Choroid plexus epithelial cell (primary cell): ENCODE data around the gene DEFB113.

ENCODE experiments used
- DNase-seq: peaks from one replicate; pipeline ENCODE4 v3.0.0-alpha.2; 2010; ENCODE audit warnings: low read depth
- H3K4me3 ChIP-seq: 2 replicates; pipeline ENCODE4 v1.5.1; 2011; ENCODE audit warnings: low read depth, mild to moderate bottlenecking, control low read depth, low read length, moderate library complexity
- CTCF ChIP-seq: conservative IDR thresholded peaks from 2 replicates; pipeline ENCODE4 v1.5.1; 2011; ENCODE audit warnings: low read depth, mild to moderate bottlenecking, control low read depth, inconsistent platforms, low read length, moderate library complexity

Gene DEFB113

GRCh38 chr6:49982046-49982445 lies 12.6 kb upstream of the DEFB113 start:
- DNase-seq, result no peak
- H3K4me3 ChIP-seq, result no peak overlapping the region
- TF ChIP-seq CTCF, result no peak

- no peak overlapping the region for H3K4me3 ChIP-seq
- no peak for TF ChIP-seq CTCF
- no peak for DNase-seq
These were observed 11.5 kb upstream of the DEFB113 start for GRCh38 chr6:49980898-49981297.

DNA sequence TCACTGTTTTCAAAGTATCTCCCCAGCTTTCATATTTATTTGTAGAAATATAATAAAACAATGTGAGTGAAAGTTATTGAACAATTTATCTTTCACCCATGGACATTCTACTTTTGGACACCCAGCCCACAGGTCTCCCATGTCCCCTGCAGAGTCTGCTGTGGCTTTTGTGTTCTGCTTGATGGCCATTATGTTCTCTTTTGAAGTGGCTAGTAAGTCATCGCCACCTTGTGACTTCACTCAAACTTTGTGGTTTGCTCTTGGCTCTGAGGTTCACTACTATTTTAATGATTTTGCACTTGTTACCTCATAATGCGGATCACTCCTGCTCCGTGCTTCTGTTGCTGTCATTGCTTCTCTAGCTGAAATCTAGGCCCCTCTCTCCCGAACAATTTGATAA lies 10.2 kb upstream of the DEFB113 start:
- no peak overlapping the region for H3K4me3 ChIP-seq
- no peak for TF ChIP-seq CTCF
- DNase-seq, result no peak

DNA sequence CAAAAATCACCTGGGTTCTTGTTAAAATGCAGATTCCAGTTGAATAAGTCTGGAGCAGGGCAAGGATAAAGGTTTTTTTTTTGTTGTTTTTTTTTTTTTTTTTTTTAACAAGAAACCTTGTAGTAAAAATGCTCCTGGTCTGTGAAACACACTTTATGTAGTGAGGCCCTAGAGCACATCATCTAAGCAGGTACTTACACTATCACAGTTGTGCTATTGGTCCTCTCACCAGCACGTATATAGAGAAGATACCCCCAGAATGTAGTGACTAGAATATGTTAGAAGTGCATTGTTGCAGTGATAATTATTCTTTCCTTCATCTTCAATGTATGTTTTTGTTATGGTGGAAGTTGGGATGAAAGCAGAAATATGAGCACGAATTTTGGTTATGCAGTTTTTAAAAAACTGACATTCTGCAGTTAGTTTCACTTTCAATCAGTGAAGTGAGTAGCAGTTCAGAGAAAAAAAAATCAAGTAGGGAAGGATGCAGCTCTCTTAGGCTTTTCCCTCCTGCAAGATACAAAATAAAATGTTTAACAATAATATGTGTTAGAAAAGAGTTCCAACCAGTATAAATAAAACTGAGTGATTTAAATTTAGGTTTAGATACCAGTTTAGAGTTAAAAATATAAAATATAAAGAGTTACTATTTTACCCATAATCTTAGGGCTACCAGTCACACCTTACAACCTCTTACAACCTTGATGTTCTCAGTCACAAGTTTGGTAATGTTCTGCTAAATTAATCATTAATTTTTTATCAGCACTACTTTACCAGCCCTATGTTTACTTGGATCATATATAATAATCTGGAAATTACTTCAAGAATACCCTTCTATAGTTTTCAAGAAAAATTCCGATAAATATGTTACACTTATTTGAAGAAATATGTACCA lies 9.2 kb upstream of the DEFB113 start:
- no peak for DNase-seq
- TF ChIP-seq CTCF, result no peak
- H3K4me3 ChIP-seq, result no peak overlapping the region

DNA sequence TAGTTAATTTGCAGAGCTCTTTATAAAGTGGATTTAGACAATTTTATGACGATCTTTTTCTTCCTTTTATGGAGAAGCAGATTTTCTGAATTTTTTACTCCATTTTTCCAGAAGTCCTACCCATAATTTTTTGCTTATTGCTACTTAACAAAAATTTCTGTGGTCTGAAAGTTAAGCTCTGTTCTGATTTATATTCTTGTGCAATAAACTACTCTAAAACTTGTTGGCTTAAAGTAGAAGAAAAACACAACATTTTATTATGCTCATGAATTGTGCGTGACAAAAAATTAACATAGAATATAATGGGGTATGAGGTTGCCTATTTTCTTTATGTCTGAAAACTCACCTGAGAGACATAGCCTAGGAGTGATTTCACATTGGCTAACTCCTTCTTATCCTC lies 2.6 kb downstream of the DEFB113 start:
- no peak for TF ChIP-seq CTCF
- no peak overlapping the region for H3K4me3 ChIP-seq
- no peak for DNase-seq

GRCh38 chr6:49966334-49966733 lies 3.1 kb downstream of the DEFB113 start:
- no peak for DNase-seq
- no peak overlapping the region for H3K4me3 ChIP-seq
- no peak for TF ChIP-seq CTCF

GRCh38 chr6:49964064-49964463 lies 5.4 kb downstream of the DEFB113 start, which contains the start of gene DEFB114:
Gene DEFB114 (minus strand): TSS chr6:49964164. CDS start chr6:49964105, 59 bp downstream.
- DNase-seq, result no peak
- no peak within 1 kb of the TSS for H3K4me3 ChIP-seq
- TF ChIP-seq CTCF, result no peak
